Endothelial cell of umbilical vein (primary cell): ENCODE results near the gene SLC46A1. TPM values are rescaled to one million over a fixed set of nuclear protein-coding genes. Genes with fewer than 3 reads are reported as not detected.

ENCODE experiments used
- BruUV-seq: library from RNA; stranded (reverse); fragments of 400-500 nt; replicated peaks from 2 replicates; lab custom pipeline; 2021; lab: Mats Ljungman, UMichigan
- CTCF ChIA-PET: fragments of 300-600, 350-600 bp; sonication (Branson Sonifier 250); formaldehyde crosslinking; loops from one replicate; lab custom pipeline; 2021; ENCODE audit warnings: antibody characterized with exemption, inconsistent platforms; lab: Charles Lee
- POLR2A ChIA-PET: fragments of 300-600, 350-600 bp; sonication (Branson Sonifier 250); formaldehyde crosslinking; loops from one replicate; lab custom pipeline; 2021; ENCODE audit warnings: antibody characterized with exemption, inconsistent platforms; lab: Charles Lee
- DNase-seq: peaks from one replicate; pipeline ENCODE4 v3.0.0-alpha.2; 2011; ENCODE audit warnings: low read depth, low spot score
- FAIRE-seq: peaks from 2 replicates; lab custom pipeline; 2011; peaks lifted over from hg19 to GRCh38; lab: Jason Lieb, UNC
- H2AFZ ChIP-seq: 2 replicates; pipeline ENCODE4 v1.6.0; 2012; ENCODE audit warnings: low read depth, low read length, control low read depth, inconsistent platforms
- H3K27ac ChIP-seq: 2 replicates; pipeline ENCODE4 v1.5.1; 2011; ENCODE audit warnings: low read depth, mild to moderate bottlenecking, control low read depth, low read length, moderate library complexity; ENCODE audit not compliant: insufficient read depth
- H3K27me3 ChIP-seq, 2 experiments: 2 replicates each; pipeline versions ENCODE4 v1.6.0 to v1.6.1; 2011; ENCODE audit warnings: low read length in 2 of 2, mixed read lengths in 1 of 2; ENCODE audit not compliant: control insufficient read depth in 2 of 2, insufficient read depth in 2 of 2
- H3K36me3 ChIP-seq, 2 experiments: 2 replicates in 1 of 2; 3 replicates in 1 of 2; pipeline ENCODE4 v1.5.1; 2011; ENCODE audit warnings: low read length in 2 of 2, mild to moderate bottlenecking in 1 of 2, moderate library complexity in 1 of 2; ENCODE audit not compliant: control insufficient read depth in 2 of 2, insufficient read depth in 2 of 2; ENCODE audit errors: extremely low read depth in 1 of 2
- H3K4me1 ChIP-seq: 3 replicates; pipeline ENCODE4 v1.5.1; 2011; ENCODE audit warnings: mild to moderate bottlenecking, low read length; ENCODE audit not compliant: control insufficient read depth, insufficient read depth; ENCODE audit errors: extremely low read depth
- H3K4me2 ChIP-seq: 2 replicates; pipeline ENCODE4 v1.6.1; 2011; ENCODE audit warnings: low read length, control low read depth, mixed read lengths; ENCODE audit not compliant: insufficient read depth
- H3K4me3 ChIP-seq, 3 experiments: fragments of 200-600 bp in 1 of 3; sonication (generic), shearing (Covaris generic) in 1 of 3; replicated peaks in 1 of 3; 2 replicates each; pipeline ENCODE4 v1.5.1; 2011 to 2016; ENCODE audit warnings: control low read depth in 3 of 3, low read length in 3 of 3, mild to moderate bottlenecking in 2 of 3, inconsistent platforms in 1 of 3, low read depth in 1 of 3, moderate library complexity in 1 of 3; ENCODE audit not compliant: insufficient read depth in 1 of 3
- H3K79me2 ChIP-seq: 2 replicates; pipeline ENCODE4 v1.6.0; 2012; ENCODE audit warnings: low read length, inconsistent platforms; ENCODE audit not compliant: control insufficient read depth, insufficient read depth
- H3K9ac ChIP-seq: replicated peaks from 2 replicates; pipeline ENCODE3; 2011; ENCODE audit warnings: low read length, control low read depth; ENCODE audit not compliant: insufficient read depth; ENCODE audit errors: extremely low read depth
- H3K9me1 ChIP-seq: replicated peaks from 3 replicates; pipeline ENCODE4 v1.6.0; 2011; ENCODE audit warnings: mild to moderate bottlenecking, low read length; ENCODE audit not compliant: control insufficient read depth, insufficient read depth; ENCODE audit errors: extremely low read depth
- H3K9me3 ChIP-seq: replicated peaks from 2 replicates; pipeline ENCODE4 v1.5.1; 2012; ENCODE audit warnings: low read length, inconsistent platforms; ENCODE audit not compliant: control insufficient read depth, insufficient read depth
- H4K20me1 ChIP-seq: replicated peaks from 2 replicates; pipeline ENCODE3; 2011; ENCODE audit warnings: mild to moderate bottlenecking, low read length; ENCODE audit not compliant: control insufficient read depth, insufficient read depth; ENCODE audit errors: extremely low read depth
- FOS ChIP-seq: IDR thresholded peaks from 2 replicates; pipeline ENCODE4 v1.6.1; 2011; ENCODE audit warnings: mild to moderate bottlenecking, low read length, moderate library complexity, borderline replicate concordance; ENCODE audit not compliant: insufficient read depth
- GATA2 ChIP-seq: IDR thresholded peaks from 2 replicates; pipeline ENCODE4 v1.7.0; 2011; ENCODE audit warnings: low read depth, mild to moderate bottlenecking, moderate library complexity, mixed read lengths, low read length; ENCODE audit not compliant: insufficient read length, insufficient read depth
- JUN ChIP-seq: IDR thresholded peaks from 2 replicates; pipeline ENCODE4 v1.6.1; 2011; ENCODE audit warnings: borderline replicate concordance, low read depth; ENCODE audit not compliant: insufficient read length, insufficient read depth
- MYC ChIP-seq: IDR thresholded peaks from one replicate; pipeline ENCODE4 v1.6.1; 2011; ENCODE audit warnings: mild to moderate bottlenecking, low read depth, low read length
- POLR2AphosphoS5 ChIP-seq: IDR thresholded peaks from 2 replicates; pipeline ENCODE4 v1.6.1; 2012; ENCODE audit warnings: low read depth, mild to moderate bottlenecking, control low read depth, low read length, moderate library complexity; ENCODE audit not compliant: insufficient read depth
- dilution Hi-C: fragments of 300-500 bp; cut with MboI; formaldehyde crosslinking; loops from one replicate; pipeline ENCODE4 v1.15.0; 2019; ENCODE audit warnings: low sequenced_read_pairs; ENCODE audit not compliant: extremely low pct_ligation_motif_present
- intact Hi-C: fragments of 100-400 bp; cut with micrococcal nuclease; formaldehyde crosslinking; loops from one replicate; pipeline ENCODE4 v1.10.0; 2022
- polyA plus RNA-seq, 4 experiments: library from polyadenylated mRNA; depleted of rRNA in 3 of 4; stranded (reverse) in 3 of 4; unstranded in 1 of 4; fragments of >200 nt; gene quantifications; 2 replicates each; pipeline versions ENCODE4 v1.2.1 to v1.2.3, GENCODE V29; 2011 to 2012; ENCODE audit warnings: missing spikeins in 1 of 4
- total RNA-seq: library from RNA; stranded (reverse); gene quantifications from 2 replicates; pipeline ENCODE4 v1.2.3, GENCODE V29; 2021
- TF ChIP-seq, protein P1 (sequence below), 2 donors: IDR thresholded peaks; 1 replicate in 1 of 2; 2 replicates in 1 of 2; pipeline ENCODE4 v1.5.1; 2011; ENCODE audit warnings: low read length in 2 of 2, mild to moderate bottlenecking in 2 of 2, moderate library complexity in 2 of 2, control low read depth in 1 of 2, inconsistent platforms in 1 of 2, low read depth in 1 of 2; ENCODE audit not compliant: insufficient read depth in 1 of 2; ENCODE audit errors: extremely low read depth in 1 of 2
- TF ChIP-seq, protein P2 (sequence below): IDR thresholded peaks from 2 replicates; pipeline ENCODE4 v1.6.1; 2011; ENCODE audit not compliant: insufficient read depth, insufficient read length

SLC46A1 gene
- total and polyA plus RNA-seq, 2 donors (not counting 3 experiments of a cell fraction or from before 2014, with no cell fraction given) = 2.6 to 4.1 TPM

DNA sequence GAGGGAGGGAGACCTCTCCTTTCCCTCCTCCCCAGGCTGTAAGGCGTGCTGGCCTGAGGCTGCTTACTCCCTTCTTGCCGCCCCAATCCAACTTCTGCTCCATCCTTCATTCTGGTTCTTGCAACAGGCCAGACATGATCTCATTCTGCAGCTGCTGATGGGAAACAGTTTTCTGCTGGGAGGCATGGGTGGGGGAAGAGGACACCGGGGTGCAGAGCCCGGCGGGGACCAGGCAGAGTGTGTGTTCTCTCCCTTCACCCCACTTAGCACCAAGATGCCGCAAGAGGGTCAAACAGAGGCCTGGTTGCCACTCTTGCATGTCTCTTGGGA lies 33.1 kb downstream of the SLC46A1 start:
- BruUV-seq = TSS peak; percentile 16

DNA sequence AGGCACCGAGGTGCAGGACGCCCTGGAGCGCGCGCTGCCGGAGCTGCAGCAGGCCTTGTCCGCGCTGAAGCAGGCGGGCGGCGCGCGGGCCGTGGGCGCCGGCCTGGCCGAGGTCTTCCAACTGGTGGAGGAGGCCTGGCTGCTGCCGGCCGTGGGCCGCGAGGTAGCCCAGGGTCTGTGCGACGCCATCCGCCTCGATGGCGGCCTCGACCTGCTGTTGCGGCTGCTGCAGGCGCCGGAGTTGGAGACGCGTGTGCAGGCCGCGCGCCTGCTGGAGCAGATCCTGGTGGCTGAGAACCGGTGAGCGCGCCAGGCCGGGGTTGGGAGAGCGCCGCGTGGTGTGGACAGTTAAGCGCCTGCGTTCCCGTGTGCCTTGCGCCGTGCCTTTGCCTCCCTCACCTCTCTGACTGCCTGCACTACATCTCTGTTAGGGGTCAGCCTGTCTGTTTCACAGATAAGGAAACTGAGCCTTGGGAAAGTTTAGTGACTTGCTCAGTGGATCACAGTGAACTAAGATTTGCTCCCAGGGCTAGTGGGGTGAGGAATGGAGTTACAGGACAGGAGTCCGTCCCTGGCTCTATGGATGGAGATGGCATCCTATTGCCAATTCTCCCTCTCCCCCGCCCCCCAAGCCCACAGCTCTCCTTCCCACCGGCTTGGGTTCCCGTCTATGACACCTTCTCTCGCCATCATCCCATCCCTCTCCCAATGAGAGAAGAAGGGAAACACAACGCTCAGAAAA lies 33.6 kb downstream of the SLC46A1 start:
- no peaks in the 10 kb centered on the region for H3K27me3 ChIP-seq
- H3K27ac ChIP-seq = no peak overlapping the region
- peak overlapping the region in 2 of 3 experiments; percentile 35 to 52 for H3K4me3 ChIP-seq
- H3K9ac ChIP-seq = no peak overlapping the region
- no peaks in the 10 kb centered on the region for H3K9me3 ChIP-seq
- H4K20me1 ChIP-seq = no peaks in the 10 kb centered on the region
- H2AFZ ChIP-seq = peak overlapping the region; percentile 45
- no TSS peak for BruUV-seq
- CTCF ChIA-PET = interaction anchor here (6.7 kb wide), 1 partner anchor 44 kb away, joined by 36 read pairs; no protein-coding TSS in a partner anchor
- FAIRE-seq = no peak
- DNase-seq = peak; percentile 42
- H3K9me1 ChIP-seq = no peaks in the 10 kb centered on the region
- no peaks in the 10 kb centered on the region for H3K36me3 ChIP-seq
- TF ChIP-seq POLR2AphosphoS5 = no peak
- TF ChIP-seq JUN = no peak
- TF ChIP-seq MYC = no peak
- no peak for TF ChIP-seq FOS
- TF ChIP-seq, protein P1, sequence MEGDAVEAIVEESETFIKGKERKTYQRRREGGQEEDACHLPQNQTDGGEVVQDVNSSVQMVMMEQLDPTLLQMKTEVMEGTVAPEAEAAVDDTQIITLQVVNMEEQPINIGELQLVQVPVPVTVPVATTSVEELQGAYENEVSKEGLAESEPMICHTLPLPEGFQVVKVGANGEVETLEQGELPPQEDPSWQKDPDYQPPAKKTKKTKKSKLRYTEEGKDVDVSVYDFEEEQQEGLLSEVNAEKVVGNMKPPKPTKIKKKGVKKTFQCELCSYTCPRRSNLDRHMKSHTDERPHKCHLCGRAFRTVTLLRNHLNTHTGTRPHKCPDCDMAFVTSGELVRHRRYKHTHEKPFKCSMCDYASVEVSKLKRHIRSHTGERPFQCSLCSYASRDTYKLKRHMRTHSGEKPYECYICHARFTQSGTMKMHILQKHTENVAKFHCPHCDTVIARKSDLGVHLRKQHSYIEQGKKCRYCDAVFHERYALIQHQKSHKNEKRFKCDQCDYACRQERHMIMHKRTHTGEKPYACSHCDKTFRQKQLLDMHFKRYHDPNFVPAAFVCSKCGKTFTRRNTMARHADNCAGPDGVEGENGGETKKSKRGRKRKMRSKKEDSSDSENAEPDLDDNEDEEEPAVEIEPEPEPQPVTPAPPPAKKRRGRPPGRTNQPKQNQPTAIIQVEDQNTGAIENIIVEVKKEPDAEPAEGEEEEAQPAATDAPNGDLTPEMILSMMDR (IDR thresholded peaks at IDR 0.05; ENCODE audit: extremely low read depth in 1 of 2, insufficient read depth in 1 of 2, low read depth in 1 of 2, low read length in 2 of 2) = no peak
- dilution Hi-C loops = no loop called here
- H3K4me2 ChIP-seq = peak overlapping the region; percentile 80
- POLR2A ChIA-PET = no interaction called here
- H3K4me1 ChIP-seq = peaks cover 13% of the 10 kb centered on the region
- intact Hi-C loops = no loop called here
- H3K79me2 ChIP-seq = no peaks in the 10 kb centered on the region

More for the DNA sequence above, 33.1 kb downstream of the SLC46A1 start:
- Histone ChIP-seq H3K27me3 (no peaks in the 10 kb centered on the region), H3K9me1 (no peaks in the 10 kb centered on the region), H3K9ac (no peak overlapping the region), H3K4me2 (no peak overlapping the region), H3K4me3 (no peak overlapping the region), H3K36me3 (no peaks in the 10 kb centered on the region), H3K27ac (no peak overlapping the region), H3K79me2 (no peaks in the 10 kb centered on the region), H3K9me3 (no peaks in the 10 kb centered on the region), H4K20me1 (no peaks in the 10 kb centered on the region), H3K4me1 (peaks cover 13% of the 10 kb centered on the region), H2AFZ (no peak overlapping the region)
- intact Hi-C loops (no loop called here), dilution Hi-C loops (no loop called here)
- FAIRE-seq = no peak
- DNase-seq = no peak
- ChIA-PET POLR2A (no interaction called here), CTCF (interaction anchor here (6.7 kb wide), 1 partner anchor 43 kb away, joined by 36 read pairs; no protein-coding TSS in a partner anchor)
- TF ChIP-seq JUN (no peak), FOS (no peak), POLR2AphosphoS5 (no peak), GATA2 (no peak)
- TF ChIP-seq, protein P2, sequence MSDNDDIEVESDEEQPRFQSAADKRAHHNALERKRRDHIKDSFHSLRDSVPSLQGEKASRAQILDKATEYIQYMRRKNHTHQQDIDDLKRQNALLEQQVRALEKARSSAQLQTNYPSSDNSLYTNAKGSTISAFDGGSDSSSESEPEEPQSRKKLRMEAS = no peak
